Raji (cell line): Measurements from ENCODE around the gene METTL22.

Experiments
- POLR2A ChIP-seq: IDR thresholded peaks from 2 replicates; pipeline ENCODE4 v1.6.1; 2011; ENCODE audit warnings: low read depth, low read length, control low read depth; ENCODE audit not compliant: insufficient read depth

The METTL22 gene

GRCh38 chr16:8642146-8642545, 20.6 kb downstream of the METTL22 start:
- TF ChIP-seq POLR2A, result no peak

GRCh38 chr16:8644211-8645140, 23.0 kb downstream of the METTL22 start:
- no peak for TF ChIP-seq POLR2A

DNA sequence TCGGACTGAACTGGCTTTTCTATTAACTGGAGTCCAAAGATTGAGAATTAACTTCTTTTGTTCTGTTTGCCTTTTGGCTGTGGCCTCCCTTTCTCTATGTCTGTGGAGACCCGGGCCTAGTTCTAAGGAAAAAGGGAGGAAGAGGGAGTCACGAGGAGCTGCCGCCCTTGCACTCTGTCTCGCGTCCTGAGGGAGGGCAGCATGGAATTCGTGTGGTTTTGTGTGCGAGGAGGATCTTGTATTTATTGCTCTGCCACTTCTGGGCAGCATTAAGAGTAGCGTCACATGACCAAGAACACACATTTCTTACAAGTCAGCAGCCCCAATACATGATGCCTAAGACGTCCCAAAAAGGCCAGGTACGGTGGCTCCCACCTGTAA, 23.6 kb downstream of the METTL22 start:
- no peak for TF ChIP-seq POLR2A

DNA sequence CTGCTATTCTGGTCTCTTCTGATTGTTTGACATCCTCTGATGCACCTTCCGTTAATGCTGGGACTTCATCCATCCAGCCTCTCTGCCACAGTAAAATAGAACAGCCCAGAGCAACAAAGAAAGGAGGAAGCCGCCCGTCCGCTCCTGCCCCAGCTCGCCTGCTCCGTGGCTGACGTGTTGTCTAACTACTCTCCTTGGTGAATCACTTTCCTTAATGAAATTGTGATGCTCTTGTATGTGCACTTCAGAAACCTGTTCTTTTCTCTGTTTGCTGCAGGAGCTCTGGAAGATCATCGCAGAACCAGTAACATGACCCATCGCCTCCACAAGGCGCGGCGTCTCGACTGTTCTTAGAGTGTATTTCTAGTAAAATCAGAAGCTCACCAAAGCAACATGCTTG, 24.3 kb downstream of the METTL22 start:
- no peak for TF ChIP-seq POLR2A

- no peak for TF ChIP-seq POLR2A
These were observed 25.0 kb downstream of the METTL22 start for GRCh38 chr16:8646326-8647053.

DNA sequence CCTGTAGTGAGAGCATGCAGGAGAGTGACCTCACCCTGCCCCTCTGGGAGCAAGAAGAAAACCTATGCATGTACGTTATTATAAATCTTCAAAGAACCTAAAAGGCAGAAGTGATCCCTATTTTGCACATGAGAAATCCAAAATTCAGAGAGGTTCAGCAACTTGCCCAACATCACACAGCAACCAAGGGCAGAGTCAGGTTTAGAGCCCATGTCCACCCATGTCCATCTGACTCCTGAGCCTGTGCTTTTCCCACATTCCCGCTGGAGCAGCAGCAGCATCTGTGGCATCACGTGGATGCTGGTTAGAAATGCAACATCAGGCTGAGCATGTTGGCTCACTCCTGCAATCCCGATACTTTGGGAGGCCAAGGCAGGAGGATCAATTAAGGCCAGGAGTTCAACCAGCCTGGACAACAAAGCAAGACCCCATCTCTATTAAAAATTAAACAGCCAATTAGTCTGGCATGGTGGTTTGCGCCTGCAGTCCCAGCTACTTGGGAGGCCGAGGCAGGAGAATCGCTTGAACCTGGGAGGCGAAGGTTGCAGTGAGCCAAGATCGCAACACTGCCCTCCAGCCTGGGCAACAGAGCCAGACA, 26.3 kb downstream of the METTL22 start:
- no peak for TF ChIP-seq POLR2A

DNA sequence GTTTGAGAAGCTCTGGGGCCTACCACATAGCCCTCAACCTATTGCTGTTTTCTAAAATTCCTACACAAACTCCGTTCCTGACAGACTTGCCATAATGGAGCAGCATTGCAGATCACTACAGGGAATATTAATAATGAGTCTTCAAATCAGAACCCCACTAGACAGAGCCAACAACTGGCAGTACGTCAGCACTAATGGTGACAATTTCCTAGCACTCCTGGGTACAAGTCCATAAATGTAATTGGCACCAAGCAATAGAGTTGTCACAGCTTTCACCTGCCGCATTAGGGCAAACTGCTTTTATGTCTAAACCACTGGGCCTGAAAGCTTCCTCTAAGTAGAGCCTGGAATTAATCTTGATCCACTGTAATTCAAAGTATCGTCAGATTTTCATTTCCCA, 27.4 kb downstream of the METTL22 start:
- no peak for TF ChIP-seq POLR2A

DNA sequence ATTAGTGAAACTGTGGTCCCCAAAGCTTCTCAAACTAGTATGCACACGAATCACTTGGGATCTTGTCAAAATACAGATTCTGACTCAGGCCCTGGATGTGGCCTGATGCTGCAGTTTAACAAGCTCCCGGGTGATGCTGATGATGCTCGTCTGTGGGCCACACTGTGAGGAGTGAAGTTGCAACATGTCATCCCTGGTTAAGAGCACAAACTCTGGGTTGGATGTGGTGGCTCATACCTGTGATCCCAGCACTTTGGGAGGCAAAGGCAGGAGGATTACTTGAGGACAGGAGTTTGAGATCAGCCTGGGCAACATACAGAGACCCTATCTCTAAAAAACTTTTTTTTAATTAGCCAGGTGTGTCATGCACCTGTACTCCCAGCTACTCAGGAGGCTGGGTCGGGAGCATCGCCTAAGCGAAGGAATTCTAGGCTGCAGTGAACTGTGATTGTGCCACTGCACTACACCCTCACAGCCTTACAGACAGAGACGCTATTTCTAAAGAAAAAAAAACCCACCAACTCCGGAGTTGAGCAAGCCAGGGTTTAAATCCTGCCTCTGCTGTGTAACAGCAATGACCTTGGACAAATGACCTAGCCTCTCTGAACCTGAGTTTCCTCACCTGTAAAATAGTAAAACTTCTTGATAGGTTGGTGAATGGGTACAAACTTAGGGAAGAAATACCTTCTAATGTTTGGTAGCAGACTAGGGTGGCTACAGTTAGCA, 28.5 kb downstream of the METTL22 start:
- TF ChIP-seq POLR2A, result no peak

GRCh38 chr16:8655184-8655717, 33.8 kb downstream of the METTL22 start:
- TF ChIP-seq POLR2A, result no peak

DNA sequence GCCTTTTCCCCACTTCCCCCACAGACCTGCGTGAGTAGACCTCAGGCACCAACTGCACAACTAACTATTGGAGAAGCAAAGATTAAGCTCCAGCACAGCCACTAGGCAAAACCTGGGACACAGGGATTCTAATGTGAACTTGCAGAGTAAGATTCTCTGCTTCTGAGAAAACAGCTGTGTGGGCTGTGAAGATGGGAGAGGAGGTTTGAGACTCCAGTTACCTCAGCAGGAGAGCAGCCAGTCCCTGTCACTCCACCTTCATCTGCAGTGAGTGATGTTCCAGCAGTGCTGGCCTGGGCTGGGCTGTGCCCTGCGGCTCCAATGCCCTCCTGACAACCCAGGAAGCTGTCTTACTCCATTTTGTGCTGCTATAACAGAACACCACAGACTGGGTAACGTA, 34.9 kb downstream of the METTL22 start:
- TF ChIP-seq POLR2A, result no peak

- TF ChIP-seq POLR2A, result no peak
These were observed 39.4 kb downstream of the METTL22 start for GRCh38 chr16:8660841-8661301.

- TF ChIP-seq POLR2A, result no peak
These were observed 40.2 kb downstream of the METTL22 start for GRCh38 chr16:8661703-8662102.

- TF ChIP-seq POLR2A, result no peak
These were observed 41.9 kb downstream of the METTL22 start for GRCh38 chr16:8663192-8664089.

GRCh38 chr16:8665529-8665928, 44.0 kb downstream of the METTL22 start:
- no peak for TF ChIP-seq POLR2A
